Astrocyte (in vitro differentiated cells and primary cell): Measurements from ENCODE around the gene PRKG1.

Experiments used
- CTCF ChIP-seq: IDR thresholded peaks from 2 replicates; pipeline ENCODE4 v1.5.1; 2011; ENCODE audit warnings: low read depth, mild to moderate bottlenecking, inconsistent platforms, low read length, moderate library complexity; ENCODE audit not compliant: insufficient read depth
- EZH2 ChIP-seq: IDR thresholded peaks from 2 replicates; pipeline ENCODE4 v1.6.1; 2012; ENCODE audit warnings: mild to moderate bottlenecking, low read length, inconsistent platforms; ENCODE audit not compliant: insufficient read depth

GRCh38 chr10:51886438-51887068 is 812.3 kb downstream of the PRKG1 start:
- no peak for TF ChIP-seq CTCF
- TF ChIP-seq EZH2 = no peak
